WTC11 (cell line): ENCODE results near the gene RETREG2. TPM values are rescaled to one million over a fixed set of nuclear protein-coding genes. Genes with fewer than 3 reads are reported as not detected.

Source experiments
- ATAC-seq: fragments of 200-7000 bp; cut with Tn5 transposase; 2 replicates; pipeline ENCODE4 v1.10.0; 2021; ENCODE audit warnings: mild to moderate bottlenecking, moderate library complexity
- CTCF ChIA-PET: fragments of 300-600 bp; sonication (Branson Sonifier 250); formaldehyde crosslinking; loops from one replicate; lab custom pipeline; 2021; ENCODE audit warnings: antibody characterized with exemption; lab: Charles Lee
- POLR2A ChIA-PET: fragments of 350-600 bp; sonication (Branson Sonifier 250); formaldehyde crosslinking; loops from one replicate; lab custom pipeline; 2021; ENCODE audit warnings: antibody characterized with exemption; lab: Charles Lee
- DNase-seq: peaks from one replicate; pipeline ENCODE4 v3.0.0; 2021; ENCODE audit warnings: low spot score
- H3K27ac Mint-ChIP-seq: 2 replicates; pipeline ENCODE4 v1.8.0; 2021; ENCODE audit warnings: mixed read lengths
- H3K27me3 Mint-ChIP-seq: 2 replicates; pipeline ENCODE4 v1.8.0; 2021; ENCODE audit warnings: low read depth, mild to moderate bottlenecking, moderate library complexity, mixed read lengths
- H3K36me3 Mint-ChIP-seq: 2 replicates; pipeline ENCODE4 v1.8.0; 2021; ENCODE audit warnings: mixed read lengths
- H3K4me1 Mint-ChIP-seq: 2 replicates; pipeline ENCODE4 v1.8.0; 2022; ENCODE audit warnings: mixed read lengths
- H3K4me3 Mint-ChIP-seq: 2 replicates; pipeline ENCODE4 v1.8.0; 2021; ENCODE audit warnings: mild to moderate bottlenecking, moderate library complexity, mixed read lengths
- H3K9me3 Mint-ChIP-seq: 2 replicates; pipeline ENCODE4 v1.8.0; 2021; ENCODE audit warnings: mixed read lengths
- ARID4B ChIP-seq: sonication (generic); formaldehyde crosslinking; IDR thresholded peaks from 2 replicates; pipeline ENCODE4 v1.8.0; 2023; ENCODE audit warnings: missing genetic modification reagents, mild to moderate bottlenecking, borderline replicate concordance
- ESRRA ChIP-seq: sonication (generic); formaldehyde crosslinking; IDR thresholded peaks from 2 replicates; pipeline ENCODE4 v1.8.1; 2022; ENCODE audit warnings: mild to moderate bottlenecking, missing genetic modification reagents, borderline replicate concordance
- FOXK1 ChIP-seq: sonication (generic); formaldehyde crosslinking; IDR thresholded peaks from 2 replicates; pipeline ENCODE4 v1.8.0; 2022; ENCODE audit warnings: mild to moderate bottlenecking, moderate library complexity, missing genetic modification reagents
- GABPB1 ChIP-seq: sonication (generic); formaldehyde crosslinking; IDR thresholded peaks from 2 replicates; pipeline ENCODE4 v1.8.1; 2023; ENCODE audit warnings: mild to moderate bottlenecking, missing genetic modification reagents
- GRHL2 ChIP-seq: fragments of 250-450 bp; sonication (Bioruptor Pico); IDR thresholded peaks from 2 replicates; pipeline ENCODE4 v1.8.0; 2022; ENCODE audit warnings: mild to moderate bottlenecking, moderate library complexity; ENCODE audit not compliant: insufficient replicate concordance, severe bottlenecking
- IRF1 ChIP-seq: sonication (generic); formaldehyde crosslinking; IDR thresholded peaks from 2 replicates; pipeline ENCODE4 v1.8.0; 2023; ENCODE audit warnings: missing genetic modification reagents
- IRF2 ChIP-seq: sonication (generic); formaldehyde crosslinking; IDR thresholded peaks from 2 replicates; pipeline ENCODE4 v1.8.0; 2022; ENCODE audit warnings: low read depth, missing genetic modification reagents, borderline replicate concordance
- KAT7 ChIP-seq: sonication (generic); formaldehyde crosslinking; IDR thresholded peaks from 2 replicates; pipeline ENCODE4 v1.8.1; 2023; ENCODE audit warnings: missing genetic modification reagents, mild to moderate bottlenecking, borderline replicate concordance
- NFE2L1 ChIP-seq: sonication (generic); formaldehyde crosslinking; IDR thresholded peaks from 2 replicates; pipeline ENCODE4 v1.8.1; 2023; ENCODE audit warnings: missing genetic modification reagents
- NFYB ChIP-seq: sonication (generic); formaldehyde crosslinking; conservative IDR thresholded peaks from 2 replicates; pipeline ENCODE4 v1.8.0; 2022; ENCODE audit warnings: low read depth, missing genetic modification reagents
- NR1H2 ChIP-seq: sonication (generic); formaldehyde crosslinking; IDR thresholded peaks from 2 replicates; pipeline ENCODE4 v1.9.0; 2021; ENCODE audit warnings: mild to moderate bottlenecking, moderate library complexity, missing genetic modification reagents
- NR2C2 ChIP-seq: sonication (generic); formaldehyde crosslinking; IDR thresholded peaks from 2 replicates; pipeline ENCODE4 v1.8.0; 2022; ENCODE audit warnings: mild to moderate bottlenecking, missing genetic modification reagents
- USF1 ChIP-seq: sonication (generic); formaldehyde crosslinking; IDR thresholded peaks from 2 replicates; pipeline ENCODE4 v1.8.0; 2022; ENCODE audit warnings: mild to moderate bottlenecking, missing genetic modification reagents
- ZBTB43 ChIP-seq: sonication (generic); formaldehyde crosslinking; IDR thresholded peaks from 2 replicates; pipeline ENCODE4 v1.8.1; 2023; ENCODE audit warnings: mild to moderate bottlenecking, missing genetic modification reagents
- ZNF219 ChIP-seq: sonication (generic); formaldehyde crosslinking; IDR thresholded peaks from 2 replicates; pipeline ENCODE4 v1.8.0; 2023; ENCODE audit warnings: missing genetic modification reagents, mild to moderate bottlenecking, borderline replicate concordance
- ZNF396 ChIP-seq: fragments of 250-450 bp; sonication (Bioruptor Pico); IDR thresholded peaks from 2 replicates; pipeline ENCODE4 v1.8.0; 2021; ENCODE audit warnings: mild to moderate bottlenecking, moderate library complexity, borderline replicate concordance
- total RNA-seq: library from RNA; stranded (reverse); gene quantifications from 3 replicates; pipeline ENCODE4 v1.2.3, GENCODE V29; 2021

Gene RETREG2
- total RNA-seq, 1 experiment from 2014 or later = 60.2 TPM

- no peak overlapping the region for H3K27ac Mint-ChIP-seq
- no peaks in the 10 kb centered on the region for H3K27me3 Mint-ChIP-seq
These were observed 32.3 kb downstream of the RETREG2 start for GRCh38 chr2:219210196-219210885.

GRCh38 chr2:219210886-219211362, 32.8 kb downstream of the RETREG2 start:
- H3K4me1 Mint-ChIP-seq = peaks cover 7% of the 10 kb centered on the region
- H3K27me3 Mint-ChIP-seq = no peaks in the 10 kb centered on the region
- no peak for TF ChIP-seq USF1 (CRISPR knock-in tag)
- no peak for TF ChIP-seq NFYB
- no peak for TF ChIP-seq IRF1
- no peak for TF ChIP-seq ARID4B (CRISPR knock-in tag)
- no peak for TF ChIP-seq ZNF396 (CRISPR knock-in tag)
- no peak for TF ChIP-seq FOXK1 (CRISPR knock-in tag)
- no peak for TF ChIP-seq NFE2L1 (CRISPR knock-in tag)
- TF ChIP-seq NR2C2 (CRISPR knock-in tag) = no peak
- no peak for TF ChIP-seq GABPB1 (CRISPR knock-in tag)
- no peak for TF ChIP-seq ZBTB43 (CRISPR knock-in tag)
- no peak for TF ChIP-seq GRHL2 (CRISPR knock-in tag)
- TF ChIP-seq ESRRA (CRISPR knock-in tag) = no peak
- no peak for TF ChIP-seq KAT7
- no peak for TF ChIP-seq NR1H2 (CRISPR knock-in tag)
- no peak for TF ChIP-seq ZNF219 (CRISPR knock-in tag)
- TF ChIP-seq IRF2 (CRISPR knock-in tag) = no peak
- ChIA-PET CTCF (interaction anchor here (0.5 to 1.0 kb wide), 4 partner anchors 19 to 181 kb away, joined by 3 to 7 read pairs (median 4); partner anchors contain the start of gene CNPPD1), POLR2A (no interaction called here)
- no peak overlapping the region for H3K27ac Mint-ChIP-seq
- H3K36me3 Mint-ChIP-seq = peaks cover 59% of the 10 kb centered on the region
- DNase-seq (no peak), ATAC-seq (no peak)
- no peak overlapping the region for H3K4me3 Mint-ChIP-seq
- no peaks in the 10 kb centered on the region for H3K9me3 Mint-ChIP-seq

More at GRCh38 chr2:219210196-219210885, 32.3 kb downstream of the RETREG2 start:
- CTCF ChIA-PET = no interaction called here
- no peak overlapping the region for H3K4me3 Mint-ChIP-seq
- POLR2A ChIA-PET = no interaction called here
- ATAC-seq = no peak
- no peak for TF ChIP-seq USF1 (CRISPR knock-in tag)
- TF ChIP-seq, all 79 proteins: peak for 0
- Mint-ChIP-seq H3K4me1 (peaks cover 6% of the 10 kb centered on the region), H3K9me3 (no peaks in the 10 kb centered on the region), H3K36me3 (peaks cover 59% of the 10 kb centered on the region)
- no peak for DNase-seq
